ENCODE results near the gene PTRH2.

Gene PTRH2

GRCh38 chr17:59722623-59723022, 15.4 kb upstream of the PTRH2 start:
- no peak for DNase-seq (ENCODE audit: low read depth in 1 of 2, low spot score in 1 of 2)

GRCh38 chr17:59719526-59719925, 12.3 kb upstream of the PTRH2 start:
- no peak for DNase-seq (ENCODE audit: low read depth in 1 of 2, low spot score in 1 of 2)

- no peak for DNase-seq (ENCODE audit: low read depth in 1 of 2, low spot score in 1 of 2)
Measured at GRCh38 chr17:59716427-59716826, 9.2 kb upstream of the PTRH2 start.

GRCh38 chr17:59714255-59714654, 7.0 kb upstream of the PTRH2 start:
- DNase-seq (ENCODE audit: low read depth in 1 of 2, low spot score in 1 of 2) = no peak

GRCh38 chr17:59712862-59713261, 5.6 kb upstream of the PTRH2 start:
- DNase-seq (ENCODE audit: low read depth in 1 of 2, low spot score in 1 of 2) = no peak

GRCh38 chr17:59711936-59712335, 4.7 kb upstream of the PTRH2 start:
- DNase-seq (ENCODE audit: low read depth in 1 of 2, low spot score in 1 of 2) = no peak

GRCh38 chr17:59707971-59708430, 771 bp upstream of the PTRH2 start:
- no peak for DNase-seq (ENCODE audit: low read depth in 1 of 2, low spot score in 1 of 2)

- no peak for DNase-seq (ENCODE audit: low read depth in 1 of 2, low spot score in 1 of 2)
Measured at GRCh38 chr17:59702304-59702703, 4.9 kb downstream of the PTRH2 start.

- DNase-seq (ENCODE audit: low read depth in 1 of 2, low spot score in 1 of 2) = no peak
Measured at GRCh38 chr17:59699786-59700185, 7.4 kb downstream of the PTRH2 start.

GRCh38 chr17:59699218-59699617, 8.0 kb downstream of the PTRH2 start:
- no peak for DNase-seq (ENCODE audit: low read depth in 1 of 2, low spot score in 1 of 2)

- no peak for DNase-seq (ENCODE audit: low read depth in 1 of 2, low spot score in 1 of 2)
Measured at GRCh38 chr17:59698143-59698542, 9.1 kb downstream of the PTRH2 start.

- DNase-seq (ENCODE audit: low read depth in 1 of 2, low spot score in 1 of 2) = no peak
Measured at GRCh38 chr17:59696682-59697277, 10.4 kb downstream of the PTRH2 start.

GRCh38 chr17:59695945-59696681, 11.1 kb downstream of the PTRH2 start:
- DNase-seq (ENCODE audit: low read depth in 1 of 2, low spot score in 1 of 2) = no peak

- no peak for DNase-seq (ENCODE audit: low read depth in 1 of 2, low spot score in 1 of 2)
Measured at GRCh38 chr17:59694344-59694743, 12.9 kb downstream of the PTRH2 start.

GRCh38 chr17:59693582-59693981, 13.6 kb downstream of the PTRH2 start:
- no peak for DNase-seq (ENCODE audit: low read depth in 1 of 2, low spot score in 1 of 2)

GRCh38 chr17:59688496-59688895, 18.7 kb downstream of the PTRH2 start:
- DNase-seq (ENCODE audit: low read depth in 1 of 2, low spot score in 1 of 2) = no peak

GRCh38 chr17:59688008-59688407, 19.2 kb downstream of the PTRH2 start:
- DNase-seq (ENCODE audit: low read depth in 1 of 2, low spot score in 1 of 2) = no peak

- no peak for DNase-seq (ENCODE audit: low read depth in 1 of 2, low spot score in 1 of 2)
Measured at GRCh38 chr17:59684967-59685366, 22.3 kb downstream of the PTRH2 start.

GRCh38 chr17:59683283-59683682, 23.9 kb downstream of the PTRH2 start:
- DNase-seq (ENCODE audit: low read depth in 1 of 2, low spot score in 1 of 2) = no peak

GRCh38 chr17:59680314-59680713, 26.9 kb downstream of the PTRH2 start:
- no peak for DNase-seq (ENCODE audit: low read depth in 1 of 2, low spot score in 1 of 2)

GRCh38 chr17:59678918-59679317, 28.3 kb downstream of the PTRH2 start:
- no peak for DNase-seq (ENCODE audit: low read depth in 1 of 2, low spot score in 1 of 2)

GRCh38 chr17:59676716-59677115, 30.5 kb downstream of the PTRH2 start:
- no peak for DNase-seq (ENCODE audit: low read depth in 1 of 2, low spot score in 1 of 2)

GRCh38 chr17:59675231-59675630, 32.0 kb downstream of the PTRH2 start:
- no peak for DNase-seq (ENCODE audit: low read depth in 1 of 2, low spot score in 1 of 2)
